Endothelial cell of umbilical vein (primary cell): ENCODE measurements around the gene KIAA1191. TPM values are rescaled to one million over a fixed set of nuclear protein-coding genes. Genes with fewer than 3 reads are reported as not detected.

Experiments used
- BruUV-seq: library from RNA; stranded (reverse); fragments of 400-500 nt; replicated peaks from 2 replicates; lab custom pipeline; 2021; lab: Mats Ljungman, UMichigan
- CTCF ChIA-PET: fragments of 300-600, 350-600 bp; sonication (Branson Sonifier 250); formaldehyde crosslinking; loops from one replicate; lab custom pipeline; 2021; ENCODE audit warnings: antibody characterized with exemption, inconsistent platforms; lab: Charles Lee
- POLR2A ChIA-PET: fragments of 300-600, 350-600 bp; sonication (Branson Sonifier 250); formaldehyde crosslinking; loops from one replicate; lab custom pipeline; 2021; ENCODE audit warnings: antibody characterized with exemption, inconsistent platforms; lab: Charles Lee
- DNase-seq: peaks from one replicate; pipeline ENCODE4 v3.0.0-alpha.2; 2011; ENCODE audit warnings: low read depth, low spot score
- FAIRE-seq: peaks from 2 replicates; lab custom pipeline; 2011; peaks lifted over from hg19 to GRCh38; lab: Jason Lieb, UNC
- H2AFZ ChIP-seq: 2 replicates; pipeline ENCODE4 v1.6.0; 2012; ENCODE audit warnings: low read depth, low read length, control low read depth, inconsistent platforms
- H3K27ac ChIP-seq: 2 replicates; pipeline ENCODE4 v1.5.1; 2011; ENCODE audit warnings: low read depth, mild to moderate bottlenecking, control low read depth, low read length, moderate library complexity; ENCODE audit not compliant: insufficient read depth
- H3K27me3 ChIP-seq, 2 experiments: 2 replicates each; pipeline versions ENCODE4 v1.6.0 to v1.6.1; 2011; ENCODE audit warnings: low read length in 2 of 2, mixed read lengths in 1 of 2; ENCODE audit not compliant: control insufficient read depth in 2 of 2, insufficient read depth in 2 of 2
- H3K36me3 ChIP-seq, 2 experiments: 2 replicates in 1 of 2; 3 replicates in 1 of 2; pipeline ENCODE4 v1.5.1; 2011; ENCODE audit warnings: low read length in 2 of 2, mild to moderate bottlenecking in 1 of 2, moderate library complexity in 1 of 2; ENCODE audit not compliant: control insufficient read depth in 2 of 2, insufficient read depth in 2 of 2; ENCODE audit errors: extremely low read depth in 1 of 2
- H3K4me1 ChIP-seq: 3 replicates; pipeline ENCODE4 v1.5.1; 2011; ENCODE audit warnings: mild to moderate bottlenecking, low read length; ENCODE audit not compliant: control insufficient read depth, insufficient read depth; ENCODE audit errors: extremely low read depth
- H3K4me2 ChIP-seq: 2 replicates; pipeline ENCODE4 v1.6.1; 2011; ENCODE audit warnings: low read length, control low read depth, mixed read lengths; ENCODE audit not compliant: insufficient read depth
- H3K4me3 ChIP-seq, 3 experiments: fragments of 200-600 bp in 1 of 3; sonication (generic), shearing (Covaris generic) in 1 of 3; replicated peaks in 1 of 3; 2 replicates each; pipeline ENCODE4 v1.5.1; 2011 to 2016; ENCODE audit warnings: control low read depth in 3 of 3, low read length in 3 of 3, mild to moderate bottlenecking in 2 of 3, inconsistent platforms in 1 of 3, low read depth in 1 of 3, moderate library complexity in 1 of 3; ENCODE audit not compliant: insufficient read depth in 1 of 3
- H3K79me2 ChIP-seq: 2 replicates; pipeline ENCODE4 v1.6.0; 2012; ENCODE audit warnings: low read length, inconsistent platforms; ENCODE audit not compliant: control insufficient read depth, insufficient read depth
- H3K9ac ChIP-seq: replicated peaks from 2 replicates; pipeline ENCODE3; 2011; ENCODE audit warnings: low read length, control low read depth; ENCODE audit not compliant: insufficient read depth; ENCODE audit errors: extremely low read depth
- H3K9me1 ChIP-seq: replicated peaks from 3 replicates; pipeline ENCODE4 v1.6.0; 2011; ENCODE audit warnings: mild to moderate bottlenecking, low read length; ENCODE audit not compliant: control insufficient read depth, insufficient read depth; ENCODE audit errors: extremely low read depth
- H3K9me3 ChIP-seq: replicated peaks from 2 replicates; pipeline ENCODE4 v1.5.1; 2012; ENCODE audit warnings: low read length, inconsistent platforms; ENCODE audit not compliant: control insufficient read depth, insufficient read depth
- H4K20me1 ChIP-seq: replicated peaks from 2 replicates; pipeline ENCODE3; 2011; ENCODE audit warnings: mild to moderate bottlenecking, low read length; ENCODE audit not compliant: control insufficient read depth, insufficient read depth; ENCODE audit errors: extremely low read depth
- CTCF ChIP-seq, 2 donors: IDR thresholded peaks; 1 replicate in 1 of 2; 2 replicates in 1 of 2; pipeline ENCODE4 v1.5.1; 2011; ENCODE audit warnings: low read length in 2 of 2, mild to moderate bottlenecking in 2 of 2, moderate library complexity in 2 of 2, control low read depth in 1 of 2, inconsistent platforms in 1 of 2, low read depth in 1 of 2; ENCODE audit not compliant: insufficient read depth in 1 of 2; ENCODE audit errors: extremely low read depth in 1 of 2
- EZH2 ChIP-seq: IDR thresholded peaks from 2 replicates; pipeline ENCODE4 v1.6.1; 2012; ENCODE audit warnings: borderline replicate concordance, low read depth, mild to moderate bottlenecking, moderate library complexity, low read length, inconsistent platforms; ENCODE audit not compliant: severe bottlenecking
- FOS ChIP-seq: IDR thresholded peaks from 2 replicates; pipeline ENCODE4 v1.6.1; 2011; ENCODE audit warnings: mild to moderate bottlenecking, low read length, moderate library complexity, borderline replicate concordance; ENCODE audit not compliant: insufficient read depth
- GATA2 ChIP-seq: IDR thresholded peaks from 2 replicates; pipeline ENCODE4 v1.7.0; 2011; ENCODE audit warnings: low read depth, mild to moderate bottlenecking, moderate library complexity, mixed read lengths, low read length; ENCODE audit not compliant: insufficient read length, insufficient read depth
- JUN ChIP-seq: IDR thresholded peaks from 2 replicates; pipeline ENCODE4 v1.6.1; 2011; ENCODE audit warnings: borderline replicate concordance, low read depth; ENCODE audit not compliant: insufficient read length, insufficient read depth
- MAX ChIP-seq: IDR thresholded peaks from 2 replicates; pipeline ENCODE4 v1.6.1; 2011; ENCODE audit not compliant: insufficient read depth, insufficient read length
- MYC ChIP-seq: IDR thresholded peaks from one replicate; pipeline ENCODE4 v1.6.1; 2011; ENCODE audit warnings: mild to moderate bottlenecking, low read depth, low read length
- POLR2A ChIP-seq: IDR thresholded peaks from 2 replicates; pipeline ENCODE4 v1.6.1; 2012; ENCODE audit warnings: low read depth, mild to moderate bottlenecking, control low read depth, low read length
- POLR2AphosphoS5 ChIP-seq: IDR thresholded peaks from 2 replicates; pipeline ENCODE4 v1.6.1; 2012; ENCODE audit warnings: low read depth, mild to moderate bottlenecking, control low read depth, low read length, moderate library complexity; ENCODE audit not compliant: insufficient read depth
- dilution Hi-C: fragments of 300-500 bp; cut with MboI; formaldehyde crosslinking; loops from one replicate; pipeline ENCODE4 v1.15.0; 2019; ENCODE audit warnings: low sequenced_read_pairs; ENCODE audit not compliant: extremely low pct_ligation_motif_present
- intact Hi-C: fragments of 100-400 bp; cut with micrococcal nuclease; formaldehyde crosslinking; loops from one replicate; pipeline ENCODE4 v1.10.0; 2022
- polyA plus RNA-seq, 4 experiments: library from polyadenylated mRNA; depleted of rRNA in 3 of 4; stranded (reverse) in 3 of 4; unstranded in 1 of 4; fragments of >200 nt; gene quantifications; 2 replicates each; pipeline versions ENCODE4 v1.2.1 to v1.2.3, GENCODE V29; 2011 to 2012; ENCODE audit warnings: missing spikeins in 1 of 4
- total RNA-seq: library from RNA; stranded (reverse); gene quantifications from 2 replicates; pipeline ENCODE4 v1.2.3, GENCODE V29; 2021

Gene KIAA1191
- total and polyA plus RNA-seq, 2 donors (not counting 3 experiments of a cell fraction or from before 2014, with no cell fraction given): 114 to 116 TPM

- ChIA-PET CTCF (no interaction called here), POLR2A (interaction anchor here (0.8 kb wide), 1 partner anchor 150 kb away, joined by 4 read pairs; no protein-coding TSS in a partner anchor)
- Histone ChIP-seq H3K9ac (peak overlapping the region; percentile 89), H3K36me3 (peaks cover 7 to 20% of the 10 kb centered on the region in 2 experiments), H3K4me2 (peak overlapping the region; percentile 91), H3K9me1 (no peaks in the 10 kb centered on the region), H4K20me1 (no peaks in the 10 kb centered on the region), H3K9me3 (no peaks in the 10 kb centered on the region), H3K27ac (peak overlapping the region; percentile 1), H3K79me2 (peaks cover 34% of the 10 kb centered on the region), H3K4me3 (peak overlapping the region; percentile 23 to 85 (median 65)), H3K4me1 (peaks cover 14% of the 10 kb centered on the region), H3K27me3 (no peaks in the 10 kb centered on the region), H2AFZ (no peak overlapping the region)
- BruUV-seq: no TSS peak
- intact Hi-C loops (loop anchor here (10.0 kb wide), 1 partner anchor 1207 kb away; the partner anchor contains the start of gene TMED9), dilution Hi-C loops (no loop called here)
- no peak for TF ChIP-seq GATA2
- TF ChIP-seq MAX: no peak
- TF ChIP-seq FOS: no peak
- no peak for TF ChIP-seq POLR2AphosphoS5
- no peak for TF ChIP-seq MYC
- TF ChIP-seq POLR2A: no peak
- TF ChIP-seq EZH2: no peak
- TF ChIP-seq CTCF (IDR thresholded peaks at IDR 0.05; ENCODE audit: extremely low read depth in 1 of 2, insufficient read depth in 1 of 2, low read depth in 1 of 2, low read length in 2 of 2): no peak
- TF ChIP-seq JUN: no peak
- peak; percentile 18 for DNase-seq
- FAIRE-seq: peak; percentile 61
These were observed 25.9 kb upstream of the KIAA1191 start for GRCh38 chr5:176387384-176387925.
